Ovary (tissue), 10 donors: ENCODE measurements around the gene CYP46A1. TPM values are rescaled to one million over a fixed set of nuclear protein-coding genes. Genes with fewer than 3 reads are reported as not detected.

Source experiments
- DNase-seq, 5 donors: peaks; one replicate each; pipeline ENCODE4 v3.0.0-alpha.2; 2019 to 2020
- H3K27ac ChIP-seq, 2 donors: fragments of 200-600 bp; one replicate each; pipeline versions ENCODE4 v1.5.1 to v1.8.0; 2019 to 2022
- H3K27me3 ChIP-seq: fragments of 200-600 bp; one replicate; pipeline ENCODE4 v1.8.0; 2022
- H3K36me3 ChIP-seq: fragments of 200-600 bp; sonication (generic); one replicate; pipeline ENCODE4 v1.5.1; 2019
- H3K4me1 ChIP-seq: one replicate; pipeline ENCODE4 v1.8.1; 2013; ENCODE audit warnings: mild to moderate bottlenecking, moderate library complexity; ENCODE audit not compliant: insufficient read depth
- H3K4me3 ChIP-seq: fragments of 200-600 bp; sonication (generic); one replicate; pipeline ENCODE4 v1.5.1; 2017
- H3K9me3 ChIP-seq, 2 donors: fragments of 200-600 bp in 1 of 2; sonication (generic) in 1 of 2; one replicate each; pipeline versions ENCODE4 v1.5.1 to v1.8.1; 2013 to 2019; ENCODE audit warnings: mild to moderate bottlenecking in 1 of 2, moderate library complexity in 1 of 2
- EP300 ChIP-seq: sonication (generic); formaldehyde crosslinking; IDR thresholded peaks from one replicate; pipeline ENCODE4 v1.6.1; 2017; ENCODE audit warnings: antibody characterized with exemption
- POLR2A ChIP-seq: fragments of 450-650 bp; IDR thresholded peaks from one replicate; pipeline ENCODE4 v1.6.1; 2017; ENCODE audit warnings: antibody characterized with exemption, mild to moderate bottlenecking, moderate library complexity
- WGBS, 3 donors: extraction: QIAGEN DNeasy Blood & Tissue Kit in 1 of 3; methylation state at CpG; one replicate each; pipeline versions ENCODE4 v1.1.5 to v1.1.7; 2013 to 2017; 5-methylcytosine and 5-hydroxymethylcytosine counted together
- intact Hi-C, 4 donors: fragments of 100-400 bp; cut with DNase I; formaldehyde crosslinking; loops; one replicate each; pipeline versions ENCODE4 v1.11.0 to v1.15.1; 2022 to 2023
- long read RNA-seq, 3 donors: library from polyadenylated mRNA in 2 of 3; unstranded in 2 of 3; transcript quantifications; one replicate each; pipeline ENCODE4 v2.0.0 and lab custom pipeline, GENCODE V29; 2021 to 2026
- polyA plus RNA-seq, 2 donors: library from polyadenylated mRNA; stranded (reverse); fragments of 200-250 nt in 1 of 2; fragments of 350-450 nt in 1 of 2; fragmentation: Illumina TruSeq in 1 of 2; extraction: RNeasy Lipid Tissue Mini Kit (QIAGEN cat#74804) in 1 of 2; gene quantifications; one replicate each; pipeline ENCODE4 v1.2.3, GENCODE V29; 2013 to 2014
- total RNA-seq, 7 donors: library from RNA; depleted of rRNA in 2 of 7; stranded (reverse); fragments of >200 nt in 2 of 7; fragmentation: NEBNext Ultra II Directional in 3 of 7; extraction: Animal tissue kit (Norgen Biotek cat#: 25700) in 3 of 7; gene quantifications; one replicate each; pipeline versions ENCODE4 v1.1.0 to v1.2.4, GENCODE V29; 2016 to 2023
- TF ChIP-seq, protein P1 (sequence below), 3 donors: fragments of 450-650 bp in 2 of 3; fragments of 200-600 bp in 1 of 3; IDR thresholded peaks; one replicate each; pipeline versions ENCODE4 v1.5.1 to v1.8.0; 2016 to 2022; ENCODE audit warnings: antibody characterized with exemption in 3 of 3, mild to moderate bottlenecking in 1 of 3
- donor health status: DM: no; HTN: no; CAD: no; lungs with moderate emphysema.
- donor health status: DM: no; HTN: no; CAD: no.
- donor health status: Bipolar disorder and iron deficiency.
- donor health status: DM: yes; HTN: yes; CAD: no.
- donor health status: DM: no; HTN: no; CAD: no.
- donor health status: DM: yes; HTN: yes; CAD: no.

The CYP46A1 gene
- 1 to 10 TPM in 5 of 7 donors, under 1 TPM in 2; 0.48 to 4.9 (median 1.9) TPM for total RNA-seq
- 1 to 10 TPM; 1.2 TPM for polyA plus RNA-seq
- long read RNA-seq, donor 1, partial matches to known transcripts, result 1 of 7 reads
- long read RNA-seq, donor 1, other reads (novel, unspliced or antisense), result 6 of 7 reads
- long read RNA-seq, donor 2, result 0 reads
- long read RNA-seq, donor 3, partial matches to known transcripts, result 2 of 2 reads
- long read RNA-seq, donor 3, other reads (novel, unspliced or antisense), result 0 of 2 reads

DNA sequence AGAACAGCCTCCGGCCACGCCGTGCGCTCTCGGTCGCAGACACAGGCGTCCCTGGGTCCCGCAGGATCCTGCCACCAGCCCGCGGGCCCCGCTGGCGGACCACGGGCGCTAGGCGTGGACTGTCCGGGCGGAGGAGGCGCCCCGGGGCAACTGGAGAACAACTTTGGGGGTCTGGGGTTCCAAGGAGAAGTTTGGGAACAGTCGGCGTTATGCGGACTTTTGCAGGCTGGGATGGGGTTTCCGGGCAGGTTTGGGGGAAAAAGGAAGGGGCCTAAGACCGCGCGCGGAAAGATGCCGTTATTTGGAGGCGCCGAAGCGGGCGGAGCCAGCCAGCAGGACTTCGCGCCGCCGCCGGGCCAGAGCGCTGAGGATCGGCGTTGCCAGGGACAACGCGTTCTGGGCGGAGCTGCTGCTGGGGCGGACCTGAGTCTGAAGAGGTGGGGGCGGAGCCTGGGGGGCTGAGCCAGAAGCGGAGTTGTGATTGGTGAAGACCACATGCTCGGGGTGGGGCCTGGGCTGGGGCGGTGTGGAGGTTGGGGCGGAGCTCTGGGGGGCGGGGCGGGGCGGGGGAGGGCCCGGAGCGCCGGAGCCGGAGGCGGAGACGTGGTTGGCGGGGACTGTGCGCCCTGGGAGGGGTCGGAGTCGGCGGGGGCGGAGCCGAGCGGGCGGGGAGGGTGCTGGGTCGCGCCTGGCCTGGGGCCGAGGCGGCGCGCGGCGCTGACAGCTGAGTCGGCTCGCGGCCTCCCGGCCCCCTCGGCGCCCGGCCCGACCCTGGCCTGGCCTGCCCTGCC lies at the start of gene CYP46A1:
Gene CYP46A1 (plus strand): TSS at position 680 of the 791 bp plus-strand sequence. CDS start 120 bp downstream, outside the sequence.
- peaks cover 2% of the 10 kb centered on the region for H3K4me1 ChIP-seq
- peak; percentile 100 for DNase-seq
- H3K27ac ChIP-seq, result peak within 1 kb of the TSS; percentile 34 to 71
- no peaks in the 10 kb centered on the region for H3K27me3 ChIP-seq
- intact Hi-C loops, result loop anchor here in 2 of 4 donors (2.0 to 5.0 kb wide), 2 partner anchors 201 to 203 kb away; no protein-coding TSS in a partner anchor
- H3K4me3 ChIP-seq, result peak within 1 kb of the TSS; percentile 91
- TF ChIP-seq, protein P1, sequence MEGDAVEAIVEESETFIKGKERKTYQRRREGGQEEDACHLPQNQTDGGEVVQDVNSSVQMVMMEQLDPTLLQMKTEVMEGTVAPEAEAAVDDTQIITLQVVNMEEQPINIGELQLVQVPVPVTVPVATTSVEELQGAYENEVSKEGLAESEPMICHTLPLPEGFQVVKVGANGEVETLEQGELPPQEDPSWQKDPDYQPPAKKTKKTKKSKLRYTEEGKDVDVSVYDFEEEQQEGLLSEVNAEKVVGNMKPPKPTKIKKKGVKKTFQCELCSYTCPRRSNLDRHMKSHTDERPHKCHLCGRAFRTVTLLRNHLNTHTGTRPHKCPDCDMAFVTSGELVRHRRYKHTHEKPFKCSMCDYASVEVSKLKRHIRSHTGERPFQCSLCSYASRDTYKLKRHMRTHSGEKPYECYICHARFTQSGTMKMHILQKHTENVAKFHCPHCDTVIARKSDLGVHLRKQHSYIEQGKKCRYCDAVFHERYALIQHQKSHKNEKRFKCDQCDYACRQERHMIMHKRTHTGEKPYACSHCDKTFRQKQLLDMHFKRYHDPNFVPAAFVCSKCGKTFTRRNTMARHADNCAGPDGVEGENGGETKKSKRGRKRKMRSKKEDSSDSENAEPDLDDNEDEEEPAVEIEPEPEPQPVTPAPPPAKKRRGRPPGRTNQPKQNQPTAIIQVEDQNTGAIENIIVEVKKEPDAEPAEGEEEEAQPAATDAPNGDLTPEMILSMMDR (IDR thresholded peaks at IDR 0.05), result peak in 1 of 3 donors; percentile 25
- TF ChIP-seq POLR2A (peak; percentile 41), EP300 (no peak)
- no peaks in the 10 kb centered on the region for H3K36me3 ChIP-seq
- 0 to 1% (median 1%) methylated on average over 42 to 83 of the region's 83 CpGs for whole genome bisulfite sequencing, 3 donors
- H3K9me3 ChIP-seq, result no peaks in the 10 kb centered on the region

- no peaks in the 10 kb centered on the region for H3K4me1 ChIP-seq
- no peaks in the 10 kb centered on the region for H3K36me3 ChIP-seq
- no peaks in the 10 kb centered on the region for H3K27me3 ChIP-seq
- H3K4me3 ChIP-seq, result no peak overlapping the region
- no peaks in the 10 kb centered on the region for H3K9me3 ChIP-seq
- no peak for DNase-seq
- TF ChIP-seq, protein P1 (IDR thresholded peaks at IDR 0.05), result no peak
- TF ChIP-seq EP300 (no peak), POLR2A (no peak)
- intact Hi-C loops, result no loop called here
- no peak overlapping the region for H3K27ac ChIP-seq
- WGBS, 3 donors, result 33 to 57% (median 49%) methylated on average over 10 of the region's 10 CpGs
Observed at GRCh38 chr14:99634443-99634842, 49.7 kb upstream of the CYP46A1 start.

DNA sequence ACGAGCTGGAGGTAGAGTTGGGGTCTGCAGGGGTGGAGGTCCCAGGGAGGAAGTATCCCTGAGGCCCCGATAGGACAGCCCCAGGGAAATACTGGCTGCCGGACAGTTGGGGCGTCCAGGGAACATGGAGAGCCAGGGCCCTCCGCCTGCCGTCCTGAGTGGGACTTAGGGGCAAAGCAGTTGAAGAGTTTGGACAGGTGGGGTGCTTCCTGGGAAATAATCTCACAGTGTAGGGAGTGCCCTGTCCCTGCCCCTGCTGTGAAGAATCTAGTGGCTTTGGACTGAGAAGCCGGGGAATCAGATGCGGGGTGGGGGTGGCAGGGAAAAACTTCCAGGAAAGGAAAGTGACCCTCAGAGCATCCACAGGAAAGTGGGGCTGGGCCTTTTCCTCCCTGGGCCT lies 49.0 kb upstream of the CYP46A1 start:
- DNase-seq, result no peak
- Histone ChIP-seq H3K4me3 (no peak overlapping the region), H3K27me3 (no peaks in the 10 kb centered on the region), H3K27ac (no peak overlapping the region), H3K36me3 (no peaks in the 10 kb centered on the region), H3K4me1 (no peaks in the 10 kb centered on the region), H3K9me3 (no peaks in the 10 kb centered on the region)
- WGBS, 3 donors, result 84 to 86% (median 84%) methylated on average over 8 of the region's 8 CpGs
- intact Hi-C loops, result no loop called here
- TF ChIP-seq, protein P1 (IDR thresholded peaks at IDR 0.05), result no peak
- TF ChIP-seq EP300 (no peak), POLR2A (no peak)

- Histone ChIP-seq H3K9me3 (no peaks in the 10 kb centered on the region), H3K27ac (no peak overlapping the region)
- 85 to 93% (median 87%) methylated on average over 5 of the region's 5 CpGs for WGBS, 3 donors
Observed at GRCh38 chr14:99636487-99636886, 47.6 kb upstream of the CYP46A1 start.

More at GRCh38 chr14:99636487-99636886, 47.6 kb upstream of the CYP46A1 start:
- Histone ChIP-seq H3K36me3 (no peaks in the 10 kb centered on the region), H3K27me3 (no peaks in the 10 kb centered on the region), H3K4me1 (no peaks in the 10 kb centered on the region), H3K4me3 (no peak overlapping the region)
- TF ChIP-seq, protein P1 (IDR thresholded peaks at IDR 0.05), result no peak
- TF ChIP-seq EP300, result no peak
- TF ChIP-seq POLR2A, result no peak
- DNase-seq, result no peak
- intact Hi-C loops, result no loop called here
